Keratinocyte (primary cell): ENCODE data around the gene C9orf85. TPM values are rescaled to one million over a fixed set of nuclear protein-coding genes. Genes with fewer than 3 reads are reported as not detected.
"Not testable (repeated sequence)": the region's sequence is repeated elsewhere in the genome, so short reads cannot be mapped to it uniquely, and the experiment has no call there.

Experiments
- DNase-seq: peaks from one replicate; pipeline ENCODE4 v3.0.0-alpha.2; 2011; ENCODE audit warnings: low read depth, missing footprints, low spot score
- FAIRE-seq: peaks from 2 replicates; lab custom pipeline; 2011; peaks lifted over from hg19 to GRCh38; lab: Jason Lieb, UNC
- H2AFZ ChIP-seq: 2 replicates; pipeline ENCODE4 v1.6.0; 2012; ENCODE audit warnings: low read length, control low read depth, inconsistent platforms; ENCODE audit not compliant: control insufficient read depth
- H3K27ac ChIP-seq: 2 replicates; pipeline ENCODE4 v1.5.1; 2011; ENCODE audit warnings: low read length; ENCODE audit not compliant: control insufficient read depth, insufficient read depth
- H3K27me3 ChIP-seq: 3 replicates; pipeline ENCODE4 v1.6.0; 2011; ENCODE audit warnings: low read length; ENCODE audit not compliant: control insufficient read depth, insufficient read depth; ENCODE audit errors: extremely low read depth
- H3K36me3 ChIP-seq, 2 experiments: 2 replicates in 1 of 2; 3 replicates in 1 of 2; pipeline ENCODE4 v1.5.1; 2011; ENCODE audit warnings: low read length in 2 of 2, mild to moderate bottlenecking in 1 of 2; ENCODE audit not compliant: control insufficient read depth in 2 of 2, insufficient read depth in 2 of 2; ENCODE audit errors: extremely low read depth in 1 of 2
- H3K4me1 ChIP-seq: 3 replicates; pipeline ENCODE4 v1.5.1; 2011; ENCODE audit warnings: low read length; ENCODE audit not compliant: control insufficient read depth, insufficient read depth; ENCODE audit errors: extremely low read depth
- H3K4me2 ChIP-seq: 3 replicates; pipeline ENCODE4 v1.6.0; 2011; ENCODE audit warnings: low read depth, low read length; ENCODE audit not compliant: control insufficient read depth, insufficient read depth; ENCODE audit errors: extremely low read depth
- H3K4me3 ChIP-seq, 3 experiments: fragments of 200-600 bp in 1 of 3; sonication (generic) in 1 of 3; 2 replicates in 2 of 3; 3 replicates in 1 of 3; pipeline ENCODE4 v1.5.1; 2011 to 2016; ENCODE audit warnings: low read length in 3 of 3, mild to moderate bottlenecking in 3 of 3, control low read depth in 2 of 3, inconsistent platforms in 1 of 3, low read depth in 1 of 3, mixed read lengths in 1 of 3, mixed run types in 1 of 3, moderate library complexity in 1 of 3; ENCODE audit not compliant: control insufficient read depth in 2 of 3, insufficient read depth in 2 of 3; ENCODE audit errors: extremely low read depth in 1 of 3
- H3K79me2 ChIP-seq: 2 replicates; pipeline ENCODE4 v1.6.0; 2012; ENCODE audit warnings: low read length; ENCODE audit not compliant: control insufficient read depth, insufficient read depth
- H3K9ac ChIP-seq: 3 replicates; pipeline ENCODE4 v1.6.0; 2011; ENCODE audit warnings: low read length; ENCODE audit not compliant: control insufficient read depth, insufficient read depth; ENCODE audit errors: extremely low read depth
- H3K9me1 ChIP-seq: 3 replicates; pipeline ENCODE4 v1.6.0; 2011; ENCODE audit warnings: low read length; ENCODE audit not compliant: control insufficient read depth, insufficient read depth; ENCODE audit errors: extremely low read depth
- H3K9me3 ChIP-seq: 2 replicates; pipeline ENCODE4 v1.5.1; 2012; ENCODE audit warnings: low read depth, low read length; ENCODE audit not compliant: control insufficient read depth
- H4K20me1 ChIP-seq: 3 replicates; pipeline ENCODE4 v1.6.0; 2011; ENCODE audit warnings: low read length; ENCODE audit not compliant: control insufficient read depth, insufficient read depth; ENCODE audit errors: extremely low read depth
- CTCF ChIP-seq, 3 experiments: IDR thresholded peaks in 1 of 3; conservative IDR thresholded peaks in 1 of 3; optimal IDR thresholded peaks in 1 of 3; 2 replicates in 2 of 3; 3 replicates in 1 of 3; pipeline versions ENCODE3 to v1.5.1; 2011; ENCODE audit warnings: low read length in 3 of 3, mild to moderate bottlenecking in 3 of 3, moderate library complexity in 2 of 3, control low read depth in 1 of 3, inconsistent platforms in 1 of 3; ENCODE audit not compliant: insufficient read depth in 2 of 3; ENCODE audit errors: extremely low read depth in 1 of 3
- EZH2 ChIP-seq: IDR thresholded peaks from one replicate; pipeline ENCODE4 v1.6.1; 2012; ENCODE audit warnings: inconsistent platforms, mild to moderate bottlenecking, low read length, moderate library complexity
- dilution Hi-C: fragments of 300-500 bp; cut with MboI; formaldehyde crosslinking; loops from one replicate; pipeline ENCODE4 v1.7.0; 2020; ENCODE audit warnings: low sequenced_read_pairs; ENCODE audit not compliant: extremely low pct_ligation_motif_present
- polyA plus RNA-seq, 5 experiments: library from polyadenylated mRNA; depleted of rRNA in 3 of 5; stranded (reverse) in 3 of 5; stranded (forward) in 1 of 5; unstranded in 1 of 5; fragments of >200 nt; gene quantifications; 1 replicate in 1 of 5; 2 replicates in 3 of 5; 3 replicates in 1 of 5; pipeline versions ENCODE4 v1.2.1 to v1.2.3, GENCODE V29; 2011 to 2012; ENCODE audit warnings: missing spikeins in 2 of 5, low read depth in 1 of 5, low replicate concordance in 1 of 5

C9orf85 gene
- polyA plus RNA-seq, 1 donor (not counting 4 experiments of a cell fraction or from before 2014, with no cell fraction given) = 18.2 TPM

GRCh38 chr9:71990466-71990865, 79.0 kb downstream of the C9orf85 start:
- no peaks in the 10 kb centered on the region for H3K36me3 ChIP-seq
- H3K27me3 ChIP-seq = no peaks in the 10 kb centered on the region
- H3K79me2 ChIP-seq = no peaks in the 10 kb centered on the region
- H3K9me3 ChIP-seq = no peaks in the 10 kb centered on the region
- dilution Hi-C loops = no loop called here
- no peak overlapping the region for H3K4me2 ChIP-seq
- DNase-seq (no peak), FAIRE-seq (no peak)
- no peak overlapping the region for H2AFZ ChIP-seq
- H3K9ac ChIP-seq = no peak overlapping the region
- H3K4me3 ChIP-seq = no peak overlapping the region
- no peaks in the 10 kb centered on the region for H3K9me1 ChIP-seq
- TF ChIP-seq EZH2 = no peak
- no peaks in the 10 kb centered on the region for H3K4me1 ChIP-seq
- H4K20me1 ChIP-seq = no peaks in the 10 kb centered on the region
- no peak overlapping the region for H3K27ac ChIP-seq

GRCh38 chr9:72005451-72005850, 94.0 kb downstream of the C9orf85 start:
- Histone ChIP-seq H3K36me3 (no peaks in the 10 kb centered on the region), H3K27ac (no peak overlapping the region), H3K4me1 (no peaks in the 10 kb centered on the region), H3K9ac (no peak overlapping the region), H3K9me3 (peaks cover 3% of the 10 kb centered on the region), H4K20me1 (no peaks in the 10 kb centered on the region), H3K4me2 (no peak overlapping the region), H3K9me1 (no peaks in the 10 kb centered on the region), H3K27me3 (no peaks in the 10 kb centered on the region), H2AFZ (no peak overlapping the region), H3K4me3 (no peak overlapping the region), H3K79me2 (no peaks in the 10 kb centered on the region)
- dilution Hi-C loops = no loop called here
- no peak for FAIRE-seq
- no peak for TF ChIP-seq CTCF (optimal IDR thresholded peaks at IDR 0.05 in 1 of 3, IDR thresholded peaks at IDR 0.05 in 1 of 3, conservative IDR thresholded peaks at IDR 0.05 in 1 of 3; ENCODE audit: extremely low read depth in 1 of 3, insufficient read depth in 2 of 3, low read length in 3 of 3)
- TF ChIP-seq EZH2 = no peak
- no peak for DNase-seq

- no peak for TF ChIP-seq EZH2
- no peak for TF ChIP-seq CTCF (optimal IDR thresholded peaks at IDR 0.05 in 1 of 3, IDR thresholded peaks at IDR 0.05 in 1 of 3, conservative IDR thresholded peaks at IDR 0.05 in 1 of 3; ENCODE audit: extremely low read depth in 1 of 3, insufficient read depth in 2 of 3, low read length in 3 of 3)
- no peak for FAIRE-seq
Measured at GRCh38 chr9:72006501-72006900, 95.1 kb downstream of the C9orf85 start.

GRCh38 chr9:72007726-72008125, 96.3 kb downstream of the C9orf85 start:
- H3K4me1 ChIP-seq, FAIRE-seq, dilution Hi-C loops, DNase-seq, H3K9me1 ChIP-seq, H3K79me2 ChIP-seq, H3K27me3 ChIP-seq, H4K20me1 ChIP-seq, H2AFZ ChIP-seq, H3K4me2 ChIP-seq, H3K4me3 ChIP-seq, H3K36me3 ChIP-seq, H3K9me3 ChIP-seq, H3K27ac ChIP-seq, H3K9ac ChIP-seq: not testable (repeated sequence)

More at GRCh38 chr9:72006501-72006900, 95.1 kb downstream of the C9orf85 start:
- dilution Hi-C loops = no loop called here
- Histone ChIP-seq H3K4me2 (no peak overlapping the region), H3K79me2 (no peaks in the 10 kb centered on the region), H3K4me1 (no peaks in the 10 kb centered on the region), H2AFZ (no peak overlapping the region), H3K4me3 (no peak overlapping the region), H4K20me1 (no peaks in the 10 kb centered on the region), H3K36me3 (no peaks in the 10 kb centered on the region), H3K9me3 (no peaks in the 10 kb centered on the region), H3K9ac (no peak overlapping the region), H3K27me3 (no peaks in the 10 kb centered on the region), H3K27ac (no peak overlapping the region), H3K9me1 (no peaks in the 10 kb centered on the region)
- no peak for DNase-seq
